GM19035 (cell line): ENCODE results near the gene DRC1.
"Not testable (repeated sequence)": the region's sequence is repeated elsewhere in the genome, so short reads cannot be mapped to it uniquely, and the experiment has no call there.

Experiments used
- ATAC-seq: cut with Tn5 transposase; IDR thresholded peaks from one replicate; pipeline ENCODE4 v1.9.1; 2021; ENCODE audit not compliant: unreplicated experiment

DRC1 gene

DNA sequence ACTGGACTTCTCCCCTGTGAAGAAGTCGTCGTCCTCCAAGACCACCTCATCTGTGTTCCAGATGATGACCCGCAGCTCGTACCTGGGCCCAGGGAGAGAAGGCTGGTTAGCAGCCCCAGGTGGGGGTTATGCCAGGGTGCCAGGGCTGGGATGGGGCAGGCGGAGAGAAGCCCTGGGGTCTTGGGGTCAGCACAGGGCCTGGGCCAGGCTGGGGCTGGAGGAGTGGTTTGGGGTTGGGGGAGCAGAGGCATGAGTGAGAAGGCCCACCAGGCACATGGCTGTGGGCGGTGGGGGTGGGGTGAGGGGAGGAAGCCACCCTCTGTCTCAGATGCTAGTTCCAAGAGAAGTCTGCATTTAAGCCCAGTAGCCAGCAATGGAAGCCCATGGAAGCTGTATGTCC, 60.4 kb downstream of the DRC1 start:
- no peak for ATAC-seq

DNA sequence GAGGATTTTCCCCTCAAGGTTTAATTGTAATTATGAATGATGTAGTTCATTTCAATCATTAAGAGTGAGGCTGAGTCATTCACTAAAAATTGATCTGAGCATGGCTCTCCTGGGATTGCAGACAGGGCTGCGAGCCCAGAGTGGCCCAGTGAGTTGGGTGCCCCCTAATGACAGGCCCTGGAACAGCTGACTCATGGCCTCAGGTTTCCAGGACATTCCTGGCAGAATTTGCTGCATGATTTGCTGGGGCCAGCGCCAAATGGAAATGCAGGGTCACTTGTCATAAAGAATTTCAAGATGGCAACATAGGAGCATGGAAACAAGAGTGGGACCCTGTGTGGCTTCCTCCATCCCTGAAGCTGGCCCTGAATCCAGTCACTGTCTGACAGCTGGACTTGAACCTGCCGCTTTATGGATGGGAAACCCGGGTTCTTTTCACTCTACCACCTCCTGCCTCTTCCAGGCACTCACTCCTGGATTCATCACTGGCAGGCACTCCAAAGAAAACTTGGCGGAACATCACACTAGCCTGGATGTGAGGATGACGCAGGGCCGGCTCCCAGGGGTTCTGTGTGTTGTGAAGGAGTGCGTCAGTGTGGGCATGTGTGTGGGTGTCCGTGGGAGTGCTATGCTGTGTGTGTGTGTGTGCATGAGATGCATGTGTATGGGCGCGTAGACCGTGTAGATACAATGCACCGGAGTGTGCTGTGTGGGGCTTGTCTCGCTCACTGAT, 61.0 kb downstream of the DRC1 start:
- ATAC-seq = no peak

DNA sequence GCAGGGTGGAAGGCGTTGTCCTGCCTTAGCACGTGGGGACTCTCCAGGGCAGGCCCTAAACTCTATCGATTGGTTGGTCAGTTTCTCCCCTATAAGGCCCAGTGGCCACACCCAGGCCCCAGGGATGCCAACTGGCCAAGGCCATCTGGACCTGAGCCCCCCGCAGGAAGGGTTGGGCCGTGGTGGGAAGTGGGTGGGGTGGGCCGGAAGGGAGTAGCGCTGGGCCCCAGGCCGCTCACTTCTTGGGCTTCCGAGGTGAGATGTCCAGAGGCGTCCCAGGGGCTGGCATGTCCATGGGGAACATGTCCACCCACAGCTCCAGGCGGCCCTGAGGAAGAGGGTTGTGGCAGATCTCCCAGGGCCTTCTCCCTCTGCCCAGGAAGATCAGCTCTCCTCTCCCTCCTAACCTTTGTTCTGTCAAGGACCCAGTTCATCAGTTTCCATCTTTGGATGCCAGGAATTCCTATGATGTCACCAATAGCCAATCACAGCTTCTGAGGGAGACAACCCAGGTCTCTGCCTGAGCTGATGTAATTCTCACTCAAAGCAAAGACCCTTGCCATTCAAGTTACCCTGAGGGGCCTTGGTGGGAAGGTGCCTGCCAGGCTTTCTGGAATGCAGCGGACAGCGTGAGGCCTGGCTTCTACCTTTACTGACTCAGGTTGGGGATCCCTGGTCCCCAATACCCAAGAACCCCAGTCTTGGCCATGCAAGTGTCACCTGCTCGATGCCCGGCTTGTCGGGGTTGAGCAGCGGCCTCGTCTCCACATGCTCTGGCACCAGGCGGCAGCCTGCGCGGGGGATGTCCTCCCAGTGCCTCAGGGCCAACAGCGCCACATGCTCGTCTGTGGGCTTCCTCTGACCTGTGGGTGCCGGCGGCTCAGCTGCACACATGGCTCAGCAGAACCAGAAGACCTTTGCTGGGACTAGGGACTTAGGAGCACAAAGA, 61.8 kb downstream of the DRC1 start:
- no peak for ATAC-seq

- no peak for ATAC-seq
These were observed 62.9 kb downstream of the DRC1 start for GRCh38 chr2:26464390-26465265.

DNA sequence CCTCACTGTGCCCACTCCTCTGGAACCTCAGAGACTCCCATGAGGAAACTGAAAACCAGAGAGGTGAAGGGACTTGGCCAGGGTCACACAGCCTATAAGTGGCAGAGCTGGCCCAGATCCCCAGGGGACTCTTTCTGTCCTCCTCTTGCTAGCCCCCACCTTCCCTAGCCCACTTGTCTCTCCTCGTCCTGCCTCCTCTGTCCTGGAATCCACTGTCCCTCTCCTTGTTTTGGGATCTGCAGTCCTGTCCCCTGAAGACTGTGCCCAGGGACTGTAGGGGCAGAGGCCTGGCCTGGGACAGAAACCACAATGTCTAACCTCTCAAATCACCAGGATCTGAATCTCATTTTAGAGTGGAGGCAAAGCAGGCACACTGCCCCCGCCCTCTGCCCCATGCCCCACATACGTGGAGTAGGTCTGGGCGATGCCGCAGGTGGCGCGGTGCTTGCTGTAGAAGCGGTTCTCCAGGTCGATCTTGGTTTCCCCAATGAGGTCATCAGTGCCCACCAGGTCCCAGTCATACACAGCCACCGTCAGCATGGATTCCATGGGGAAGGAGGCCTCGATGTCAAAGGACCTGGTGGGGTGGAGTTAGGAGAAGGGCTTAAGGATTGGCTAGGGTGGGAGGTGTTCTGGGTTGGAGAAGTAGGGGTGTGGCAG, 63.7 kb downstream of the DRC1 start:
- ATAC-seq = no peak

- no peak for ATAC-seq
These were observed 64.3 kb downstream of the DRC1 start for GRCh38 chr2:26465981-26466471.

DNA sequence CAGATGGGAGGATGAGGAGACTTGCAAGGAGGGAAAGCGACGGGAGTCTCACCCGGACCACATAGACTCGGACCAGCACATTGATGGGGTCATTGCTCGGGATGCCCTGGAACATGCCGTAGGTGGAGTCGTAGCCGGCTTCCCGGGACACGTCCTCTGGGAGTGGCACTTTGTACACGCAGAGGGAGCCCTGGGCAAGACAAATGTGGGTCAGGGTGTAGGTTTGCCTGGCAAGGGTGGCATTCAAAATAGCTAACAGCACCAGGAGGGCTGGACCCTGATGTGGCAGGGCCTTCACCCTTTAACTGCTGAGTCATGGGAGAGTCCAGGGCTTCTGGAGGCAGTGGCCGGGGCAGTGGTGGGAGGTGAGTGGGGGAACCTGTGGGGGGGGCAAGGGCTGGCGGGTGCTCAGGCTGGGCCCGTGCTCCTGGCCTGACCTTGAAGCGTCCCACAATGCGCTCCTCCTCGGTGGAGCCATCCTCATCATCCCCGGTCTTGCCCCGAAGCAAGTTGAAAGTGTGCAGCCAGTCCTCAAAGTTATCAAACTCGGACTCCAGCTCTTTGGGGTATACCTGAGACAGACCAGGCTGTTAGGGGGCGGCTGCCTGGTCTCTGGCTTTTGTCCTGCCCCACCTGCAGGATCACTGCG, 65.1 kb downstream of the DRC1 start:
- ATAC-seq = no peak

- ATAC-seq = not testable (repeated sequence)
These were observed 66.8 kb downstream of the DRC1 start for GRCh38 chr2:26468544-26468943.

GRCh38 chr2:26469092-26469710, 67.5 kb downstream of the DRC1 start:
- no peak for ATAC-seq

GRCh38 chr2:26469955-26470354, 68.2 kb downstream of the DRC1 start:
- no peak for ATAC-seq

DNA sequence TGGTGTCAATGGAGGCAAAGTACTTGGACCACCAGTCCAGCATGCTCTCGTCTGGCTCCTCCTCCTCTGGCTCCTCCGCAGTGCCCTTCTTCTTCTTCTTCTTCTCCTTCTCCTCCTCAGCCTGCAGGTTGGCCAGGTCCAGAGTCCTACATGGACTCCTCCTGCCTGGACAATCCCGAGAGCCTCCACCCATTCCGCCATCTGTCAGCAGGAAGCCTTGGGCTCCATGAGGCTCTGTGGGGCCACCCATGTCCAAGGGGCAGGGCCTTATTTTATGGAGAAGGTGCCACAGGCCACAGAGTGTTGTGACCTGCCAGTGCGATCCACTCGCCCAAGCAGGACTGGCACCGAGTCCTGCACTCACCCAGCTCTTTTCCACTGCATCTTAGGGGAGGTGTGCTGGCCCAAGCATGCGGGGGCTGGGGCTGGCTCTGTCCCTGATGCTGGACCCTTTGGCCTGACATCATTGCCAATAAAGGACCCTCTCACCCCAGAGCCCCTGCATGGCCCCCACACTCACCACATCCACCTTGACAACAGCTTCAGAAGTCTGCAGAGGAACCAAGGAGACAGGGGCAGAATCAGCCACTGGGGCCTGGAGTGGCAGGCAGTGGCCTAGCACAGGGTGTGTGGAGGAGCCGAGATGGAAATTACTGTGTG, 69.0 kb downstream of the DRC1 start:
- ATAC-seq = no peak

DNA sequence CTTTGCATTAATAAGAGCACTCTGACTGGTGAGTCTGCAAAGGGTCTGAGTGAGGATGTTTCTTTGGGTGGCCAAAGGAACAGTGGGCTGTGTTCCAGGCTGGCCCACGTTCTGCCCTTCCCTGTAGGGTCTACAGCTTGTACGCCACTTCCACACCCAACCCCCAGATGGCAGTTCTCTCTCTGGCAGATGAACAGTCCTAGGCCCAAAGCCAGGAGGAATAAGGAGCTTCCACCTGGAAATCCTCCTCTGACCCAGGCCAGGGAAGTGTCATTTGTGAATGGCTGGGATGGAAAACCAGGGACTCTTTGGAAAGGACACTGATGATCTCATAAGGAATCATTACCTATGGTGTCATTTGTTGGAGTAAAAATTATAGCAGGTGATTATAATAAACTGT, 69.6 kb downstream of the DRC1 start:
- no peak for ATAC-seq

DNA sequence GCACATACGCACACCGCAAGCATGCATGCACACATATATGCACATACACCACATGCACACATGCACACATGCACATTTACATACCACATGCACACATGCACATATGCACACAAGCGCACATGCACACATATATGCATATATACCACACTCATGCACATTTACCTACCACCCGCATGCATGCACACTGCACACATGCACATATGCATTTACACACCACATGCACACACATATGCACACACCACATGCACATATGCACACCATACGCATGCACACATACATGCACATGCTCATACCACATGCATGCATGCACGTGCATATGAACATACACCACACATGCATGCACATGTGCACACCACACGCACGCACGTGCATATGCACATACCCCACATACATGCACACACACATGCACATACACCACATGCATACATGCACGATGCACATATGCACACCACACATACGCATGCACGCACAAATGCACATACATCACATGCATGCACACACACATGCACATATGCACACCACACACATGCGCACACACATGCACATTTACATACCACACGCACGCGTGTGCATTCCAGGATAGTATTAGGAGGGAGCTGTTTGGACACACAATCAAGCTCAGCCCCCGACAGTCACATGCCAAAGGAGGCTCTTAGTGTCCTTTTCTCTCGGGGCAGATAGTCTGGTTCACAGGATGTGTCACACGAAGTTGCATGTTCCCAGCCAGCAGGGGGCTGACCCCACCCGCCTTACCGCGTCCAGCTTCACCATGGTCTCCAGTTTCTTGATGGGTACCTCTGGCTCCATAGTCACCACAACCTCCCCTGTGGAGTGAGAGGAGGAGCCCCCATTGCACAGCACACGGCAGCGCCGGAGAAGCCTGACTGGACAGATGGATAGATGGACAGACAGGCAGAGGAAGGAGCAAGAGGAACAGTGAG, 70.3 kb downstream of the DRC1 start:
- ATAC-seq = no peak

DNA sequence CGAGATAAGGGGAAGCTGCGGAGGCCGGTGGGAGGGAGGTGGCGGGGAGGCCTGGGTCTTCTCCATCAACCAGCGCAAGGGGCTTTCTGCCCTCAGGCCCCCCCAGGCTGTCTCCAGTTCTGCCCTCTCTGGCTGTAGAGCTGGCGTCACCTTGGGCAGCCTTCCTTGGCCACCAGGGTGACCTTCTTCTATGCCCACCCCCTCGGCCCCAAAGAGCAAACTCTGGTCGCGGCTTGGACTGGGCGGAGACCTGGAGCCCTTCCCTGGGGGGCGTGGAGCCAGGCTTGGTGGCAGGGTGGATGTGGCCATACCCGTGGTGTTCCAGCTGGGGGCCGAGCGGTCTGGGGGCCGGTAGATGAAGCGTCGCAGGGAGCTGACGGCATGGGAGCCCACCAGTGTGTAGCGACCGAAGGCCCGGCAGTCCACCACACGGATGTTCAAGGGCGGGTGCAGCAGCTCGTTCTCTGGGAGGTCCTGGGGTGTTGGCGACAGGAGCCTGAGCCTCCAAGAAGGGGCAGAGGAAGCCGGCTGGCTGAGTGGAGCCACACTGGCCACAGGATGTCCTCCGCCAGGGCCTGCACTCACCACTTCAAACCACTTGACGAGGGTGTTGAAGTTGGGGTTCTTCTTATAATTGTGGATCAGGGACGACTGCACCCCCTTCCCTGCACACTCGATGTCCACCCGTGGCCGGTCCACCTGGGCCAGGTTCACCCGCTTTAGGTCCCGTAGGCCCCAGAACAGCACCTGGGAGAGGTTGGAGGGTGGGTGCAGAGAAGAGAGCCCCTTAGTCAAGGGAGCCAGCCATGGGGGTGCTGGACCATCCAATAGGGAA, 71.3 kb downstream of the DRC1 start:
- no peak for ATAC-seq

GRCh38 chr2:26473796-26474195, 72.1 kb downstream of the DRC1 start:
- ATAC-seq = no peak

- ATAC-seq = no peak
These were observed 72.6 kb downstream of the DRC1 start for GRCh38 chr2:26474261-26474785.

- ATAC-seq = no peak
These were observed 73.3 kb downstream of the DRC1 start for GRCh38 chr2:26475037-26475436.
